MM.1S (cell line): ENCODE data around the gene MAPKAP1.

Experiments used
- EZH2 ChIP-seq: fragments of 300-600 bp; sonication (generic); optimal IDR thresholded peaks from 2 replicates; pipeline ENCODE3; 2017; ENCODE audit warnings: low read depth, mild to moderate bottlenecking, antibody characterized with exemption, low read length, mixed read lengths
- TF ChIP-seq, protein P1 (sequence below): fragments of 300-600 bp; sonication (generic); IDR thresholded peaks from 2 replicates; pipeline ENCODE4 v1.5.1; 2016; ENCODE audit warnings: antibody characterized with exemption, low read length, mixed read lengths

- TF ChIP-seq, protein P1, sequence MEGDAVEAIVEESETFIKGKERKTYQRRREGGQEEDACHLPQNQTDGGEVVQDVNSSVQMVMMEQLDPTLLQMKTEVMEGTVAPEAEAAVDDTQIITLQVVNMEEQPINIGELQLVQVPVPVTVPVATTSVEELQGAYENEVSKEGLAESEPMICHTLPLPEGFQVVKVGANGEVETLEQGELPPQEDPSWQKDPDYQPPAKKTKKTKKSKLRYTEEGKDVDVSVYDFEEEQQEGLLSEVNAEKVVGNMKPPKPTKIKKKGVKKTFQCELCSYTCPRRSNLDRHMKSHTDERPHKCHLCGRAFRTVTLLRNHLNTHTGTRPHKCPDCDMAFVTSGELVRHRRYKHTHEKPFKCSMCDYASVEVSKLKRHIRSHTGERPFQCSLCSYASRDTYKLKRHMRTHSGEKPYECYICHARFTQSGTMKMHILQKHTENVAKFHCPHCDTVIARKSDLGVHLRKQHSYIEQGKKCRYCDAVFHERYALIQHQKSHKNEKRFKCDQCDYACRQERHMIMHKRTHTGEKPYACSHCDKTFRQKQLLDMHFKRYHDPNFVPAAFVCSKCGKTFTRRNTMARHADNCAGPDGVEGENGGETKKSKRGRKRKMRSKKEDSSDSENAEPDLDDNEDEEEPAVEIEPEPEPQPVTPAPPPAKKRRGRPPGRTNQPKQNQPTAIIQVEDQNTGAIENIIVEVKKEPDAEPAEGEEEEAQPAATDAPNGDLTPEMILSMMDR, result no peak
- TF ChIP-seq EZH2, result no peak
Measured at GRCh38 chr9:125527471-125528002, 179.5 kb downstream of the MAPKAP1 start.
